Loucy (cell line): ENCODE measurements around the gene ELSPBP1.

Source experiments
- EZH2phosphoT487 ChIP-seq: fragments of 200-600 bp; IDR thresholded peaks from 2 replicates; pipeline ENCODE4 v1.6.1; 2018; ENCODE audit warnings: antibody characterized with exemption, mild to moderate bottlenecking, moderate library complexity, borderline replicate concordance
- TF ChIP-seq, protein P1 (sequence below): fragments of 200-600 bp; sonication (generic); conservative IDR thresholded peaks from 2 replicates; pipeline ENCODE4 v1.5.1; 2014; ENCODE audit warnings: mild to moderate bottlenecking, antibody characterized with exemption, low read length

DNA sequence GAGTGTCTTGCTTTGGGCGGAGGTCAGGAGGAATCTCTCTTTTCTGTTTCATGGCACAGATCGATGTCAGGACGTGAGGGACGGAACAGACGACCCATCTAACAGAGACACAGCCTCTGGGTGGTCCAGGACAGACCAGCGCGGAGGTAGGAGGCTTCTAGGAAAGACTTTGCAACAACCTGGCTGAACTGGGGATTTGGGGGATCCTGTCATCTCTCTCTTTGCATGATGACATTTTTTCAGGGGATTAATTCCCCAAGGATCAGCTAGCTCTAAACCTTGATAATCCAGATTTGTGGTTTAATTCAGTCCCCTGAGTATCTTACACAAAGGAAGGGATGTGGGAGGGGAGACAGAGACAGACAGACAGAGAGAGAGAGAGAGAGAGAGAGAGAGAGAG, 35.0 kb downstream of the ELSPBP1 start:
- TF ChIP-seq, protein P1, sequence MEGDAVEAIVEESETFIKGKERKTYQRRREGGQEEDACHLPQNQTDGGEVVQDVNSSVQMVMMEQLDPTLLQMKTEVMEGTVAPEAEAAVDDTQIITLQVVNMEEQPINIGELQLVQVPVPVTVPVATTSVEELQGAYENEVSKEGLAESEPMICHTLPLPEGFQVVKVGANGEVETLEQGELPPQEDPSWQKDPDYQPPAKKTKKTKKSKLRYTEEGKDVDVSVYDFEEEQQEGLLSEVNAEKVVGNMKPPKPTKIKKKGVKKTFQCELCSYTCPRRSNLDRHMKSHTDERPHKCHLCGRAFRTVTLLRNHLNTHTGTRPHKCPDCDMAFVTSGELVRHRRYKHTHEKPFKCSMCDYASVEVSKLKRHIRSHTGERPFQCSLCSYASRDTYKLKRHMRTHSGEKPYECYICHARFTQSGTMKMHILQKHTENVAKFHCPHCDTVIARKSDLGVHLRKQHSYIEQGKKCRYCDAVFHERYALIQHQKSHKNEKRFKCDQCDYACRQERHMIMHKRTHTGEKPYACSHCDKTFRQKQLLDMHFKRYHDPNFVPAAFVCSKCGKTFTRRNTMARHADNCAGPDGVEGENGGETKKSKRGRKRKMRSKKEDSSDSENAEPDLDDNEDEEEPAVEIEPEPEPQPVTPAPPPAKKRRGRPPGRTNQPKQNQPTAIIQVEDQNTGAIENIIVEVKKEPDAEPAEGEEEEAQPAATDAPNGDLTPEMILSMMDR, result no peak
- TF ChIP-seq EZH2phosphoT487, result no peak
